RWPE1 (cell line): ENCODE measurements around the gene FAM3C.
"Not testable (repeated sequence)": the region's sequence is repeated elsewhere in the genome, so short reads cannot be mapped to it uniquely, and the experiment has no call there.

Experiments
- CTCF ChIA-PET: fragments of 350-600 bp; sonication (Branson Sonifier 250); formaldehyde crosslinking; extraction: SDS; loops from one replicate; lab custom pipeline; 2021; lab: Yijun Ruan, JAX
- POLR2A ChIA-PET: fragments of 400-600 bp; formaldehyde crosslinking; extraction: SDS; loops from one replicate; lab custom pipeline; 2020; ENCODE audit warnings: antibody characterized with exemption; ENCODE audit not compliant: low non-redundant PET; lab: Yijun Ruan, JAX
- DNase-seq: peaks from one replicate; pipeline ENCODE4 v3.0.0; 2012; ENCODE audit warnings: low spot score
- H3K27ac ChIP-seq: fragments of 450-650 bp; 2 replicates; pipeline ENCODE4 v1.5.1; 2017
- CTCF ChIP-seq: fragments of 450-650 bp; conservative IDR thresholded peaks from 2 replicates; pipeline ENCODE4 v1.5.1; 2017; ENCODE audit warnings: low read depth, mild to moderate bottlenecking

Gene FAM3C

DNA sequence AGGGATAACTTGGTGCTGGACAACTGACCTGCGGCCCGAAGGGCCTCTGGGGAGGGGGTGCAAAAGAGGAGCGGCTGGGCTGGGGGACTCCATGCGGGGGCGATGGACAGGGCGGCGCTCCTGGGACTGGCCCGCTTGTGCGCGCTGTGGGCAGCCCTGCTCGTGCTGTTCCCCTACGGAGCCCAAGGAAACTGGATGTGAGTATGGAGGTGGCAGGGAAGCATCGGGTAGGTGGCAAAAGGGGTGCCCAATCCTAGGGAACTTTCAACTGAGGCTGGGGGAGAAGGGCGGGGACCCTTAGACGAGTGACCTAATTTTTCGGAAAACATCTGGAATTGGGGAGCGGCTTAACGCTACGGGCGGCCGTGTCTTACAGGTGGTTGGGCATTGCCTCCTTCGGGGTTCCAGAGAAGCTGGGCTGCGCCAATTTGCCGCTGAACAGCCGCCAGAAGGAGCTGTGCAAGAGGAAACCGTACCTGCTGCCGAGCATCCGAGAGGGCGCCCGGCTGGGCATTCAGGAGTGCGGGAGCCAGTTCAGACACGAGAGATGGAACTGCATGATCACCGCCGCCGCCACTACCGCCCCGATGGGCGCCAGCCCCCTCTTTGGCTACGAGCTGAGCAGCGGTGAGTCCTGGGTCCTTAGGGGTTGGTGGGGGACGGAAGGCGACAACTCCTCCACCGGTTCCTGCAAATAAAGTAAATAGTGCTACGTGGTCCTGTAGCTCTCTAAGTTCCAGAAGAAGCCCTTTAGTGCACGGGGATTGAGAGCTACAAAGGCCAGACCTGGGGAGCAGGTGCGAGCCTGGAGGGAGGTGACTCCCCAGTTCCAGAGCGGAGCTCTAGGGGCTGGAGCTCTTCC lies 66.7 kb downstream of the FAM3C start:
- H3K27ac ChIP-seq: no peak overlapping the region
- CTCF ChIA-PET: interaction anchor here (0.6 to 1.4 kb wide), 5 partner anchors 25 to 657 kb away, joined by 3 to 5 read pairs (median 3); no protein-coding TSS in a partner anchor
- TF ChIP-seq CTCF: no peak
- POLR2A ChIA-PET: no interaction called here
- DNase-seq: no peak

DNA sequence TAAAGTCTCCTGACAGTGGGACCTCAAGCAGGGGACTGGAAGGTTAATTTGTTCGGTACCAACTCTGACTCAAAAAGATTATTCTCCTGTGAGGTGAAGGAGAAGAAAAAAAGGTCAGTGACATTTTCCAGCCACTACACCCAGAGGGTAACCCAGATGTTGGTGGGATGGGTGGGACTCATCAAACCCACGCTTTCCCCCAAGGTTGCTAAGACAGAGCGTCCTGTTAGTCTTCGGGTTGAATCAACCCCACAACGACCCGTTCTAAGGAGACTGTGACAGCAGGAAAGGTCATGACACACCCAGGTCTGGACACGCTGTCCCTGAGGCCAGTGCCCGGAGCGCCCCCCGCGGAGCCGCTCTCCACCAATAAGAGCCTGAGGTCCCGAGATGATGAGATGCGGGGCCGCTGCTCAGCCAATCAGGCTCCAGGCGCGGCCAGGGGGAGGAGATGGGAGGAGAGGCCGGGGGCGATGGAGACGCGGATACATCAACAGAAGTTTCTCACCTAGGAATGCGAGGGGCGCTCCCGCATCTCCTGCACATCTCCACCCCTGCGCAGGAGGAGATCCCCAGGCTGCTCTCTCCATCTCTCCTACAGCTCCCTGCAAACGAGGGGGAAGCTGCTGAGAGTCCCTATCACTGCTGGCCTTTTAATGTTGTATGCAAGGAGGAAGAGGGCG lies 67.5 kb downstream of the FAM3C start, which contains the start of gene WNT16:
WNT16 (plus strand) TSS at position 493 of the 683 bp plus-strand sequence. CDS start 293 bp downstream, outside the sequence.
- ChIA-PET POLR2A (no interaction called here), CTCF (interaction anchor here (0.6 to 1.4 kb wide), 4 partner anchors 113 to 658 kb away, joined by 3 to 4 read pairs (median 3); no protein-coding TSS in a partner anchor)
- no peak for DNase-seq
- H3K27ac ChIP-seq: no peak within 1 kb of the TSS
- TF ChIP-seq CTCF: no peak

GRCh38 chr7:121327671-121328070 lies 68.4 kb downstream of the FAM3C start:
- TF ChIP-seq CTCF: no peak
- DNase-seq: no peak
- H3K27ac ChIP-seq: no peak overlapping the region
- ChIA-PET POLR2A (no interaction called here), CTCF (interaction anchor here (0.7 kb wide), 1 partner anchor 114 kb away, joined by 3 read pairs; no protein-coding TSS in a partner anchor)

DNA sequence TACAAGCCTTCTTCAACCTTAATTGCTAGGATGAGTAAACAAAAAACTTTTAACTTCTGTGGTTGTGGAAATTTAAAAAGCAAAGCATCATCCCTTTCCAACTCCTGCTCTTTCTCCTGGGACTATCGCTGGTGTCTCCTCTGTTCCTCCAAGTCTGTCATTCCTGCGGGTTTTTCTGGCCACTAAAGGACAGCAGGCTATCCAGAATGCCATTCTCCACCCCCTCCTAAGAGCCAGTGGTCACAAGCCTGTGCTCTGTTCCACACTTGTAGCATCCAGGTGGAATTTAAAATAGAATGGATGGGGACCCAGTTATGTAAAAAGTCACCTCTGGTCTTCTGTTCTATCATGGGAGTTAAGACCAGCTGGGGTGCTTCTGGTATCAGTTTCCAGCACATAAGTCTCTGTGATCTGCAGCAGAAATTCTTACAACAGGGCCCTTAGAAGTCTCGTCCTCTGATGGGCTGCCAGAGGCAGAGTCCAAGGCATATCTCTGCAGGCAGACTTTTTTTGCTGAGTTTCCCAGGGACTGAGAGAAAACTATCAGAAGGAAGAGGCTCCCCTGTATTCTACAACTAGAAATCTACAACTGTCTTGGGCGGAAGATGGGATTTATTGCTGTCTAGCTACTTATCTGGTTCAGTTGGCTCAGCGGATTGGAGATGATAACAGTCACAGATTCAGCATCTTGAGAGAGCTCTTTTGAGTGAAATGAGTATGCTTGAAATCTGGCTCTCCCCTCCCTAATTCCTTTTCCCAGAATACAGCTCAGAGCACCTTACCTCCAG lies 72.4 kb downstream of the FAM3C start:
- TF ChIP-seq CTCF: no peak
- POLR2A ChIA-PET: no interaction called here
- DNase-seq: no peak

DNA sequence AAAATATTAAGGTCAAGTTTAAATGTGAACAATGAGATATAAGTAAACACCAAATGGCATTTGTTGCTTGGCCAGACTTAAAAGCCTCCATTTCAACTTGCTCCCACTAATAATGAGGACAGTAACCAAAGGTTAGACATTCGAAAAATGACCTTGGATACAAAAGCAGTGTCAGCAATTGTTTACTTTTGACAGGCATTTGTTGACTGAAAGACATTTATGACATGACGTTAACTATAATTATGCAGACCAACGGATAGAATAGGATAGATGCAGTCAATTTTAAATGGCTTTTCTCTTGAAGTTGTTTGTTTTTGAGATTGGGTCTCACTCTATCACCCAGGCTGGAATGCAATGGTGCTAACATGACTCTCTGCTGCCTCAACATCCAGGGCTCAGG lies 73.6 kb downstream of the FAM3C start:
- ChIA-PET CTCF (no interaction called here), POLR2A (no interaction called here)
- no peak for TF ChIP-seq CTCF
- no peak overlapping the region for H3K27ac ChIP-seq
- no peak for DNase-seq

More for the DNA sequence above, 72.4 kb downstream of the FAM3C start:
- H3K27ac ChIP-seq: no peak overlapping the region
- CTCF ChIA-PET: no interaction called here

- CTCF ChIA-PET: interaction anchor here (0.6 kb wide), 1 partner anchor 558 kb away, joined by 4 read pairs; the partner anchor contains the start of gene PTPRZ1
- DNase-seq, H3K27ac ChIP-seq, POLR2A ChIA-PET: not testable (repeated sequence)
Observed at GRCh38 chr7:121315170-121315569, 80.9 kb downstream of the FAM3C start.
